ENCODE data around the gene MAP1LC3B.
"Not testable (repeated sequence)": the region's sequence is repeated elsewhere in the genome, so short reads cannot be mapped to it uniquely, and the experiment has no call there.

Gene MAP1LC3B

DNA sequence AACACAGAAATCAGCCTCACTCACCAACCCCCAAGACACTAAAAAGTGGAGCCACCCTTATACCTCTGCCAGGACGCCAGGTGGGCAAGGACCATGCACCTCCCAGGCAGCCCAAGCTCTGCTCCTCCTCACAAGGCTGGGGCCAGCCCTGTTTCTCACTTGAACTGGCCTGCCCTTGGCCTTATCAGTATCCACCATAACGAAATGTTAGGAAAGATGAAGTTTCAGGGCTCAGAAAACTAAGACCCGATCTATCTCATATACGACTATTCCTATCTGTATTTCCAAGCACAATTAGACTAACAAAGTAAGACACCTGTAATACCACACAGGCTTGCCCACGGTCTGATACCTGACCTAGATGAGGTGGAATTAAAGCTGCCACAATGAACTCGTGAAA is 15.5 kb upstream of the MAP1LC3B start:
- Histone ChIP-seq H2BK120ac (ENCODE audit: low read depth, low read length) (no peak overlapping the region), H3K27ac (ENCODE audit: low read length, poor library complexity, severe bottlenecking) (no peak overlapping the region)

DNA sequence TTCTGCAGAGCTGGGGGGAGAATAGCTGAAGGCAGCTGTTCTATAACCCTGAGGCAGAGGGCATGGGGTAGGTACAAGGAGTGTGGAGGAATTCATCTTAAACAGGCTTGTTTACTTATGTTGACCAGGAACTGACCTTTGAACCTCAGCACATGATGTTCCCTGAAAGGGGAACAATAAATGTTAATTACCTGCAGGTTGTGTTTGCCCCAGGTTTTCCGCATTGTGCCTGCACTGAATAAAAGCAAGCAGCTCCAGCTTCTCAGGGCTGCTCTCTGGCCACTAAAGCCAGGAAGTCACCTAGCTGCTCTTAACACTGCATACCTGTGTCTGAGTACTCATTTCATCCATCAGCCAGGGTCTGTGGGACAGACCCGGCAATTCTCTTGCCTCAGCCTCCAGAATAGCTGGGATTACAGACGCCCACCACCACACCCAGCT is 12.8 kb upstream of the MAP1LC3B start:
- H3K9ac ChIP-seq (ENCODE audit: low read length); H4K91ac ChIP-seq (ENCODE audit: low read length); H3K23ac ChIP-seq (ENCODE audit: low read length in 2 of 2); H3K4me3 ChIP-seq (ENCODE audit: insufficient read depth in 1 of 2, low read depth in 1 of 2, low read length in 2 of 2); H3K27ac ChIP-seq (ENCODE audit: low read length, poor library complexity, severe bottlenecking); H2BK15ac ChIP-seq (ENCODE audit: low read depth, poor library complexity, severe bottlenecking); H3K27me3 ChIP-seq (ENCODE audit: control insufficient read depth in 1 of 2, insufficient read depth in 1 of 2, low read length in 2 of 2); H2BK12ac ChIP-seq (ENCODE audit: low read length in 2 of 2); H3K14ac ChIP-seq (ENCODE audit: low read length in 2 of 2); H3K18ac ChIP-seq (ENCODE audit: low read depth in 1 of 2, low read length in 2 of 2); H2AFZ ChIP-seq (ENCODE audit: low read depth, low read length); H2AK5ac ChIP-seq (ENCODE audit: low read length, severe bottlenecking); H3K4me2 ChIP-seq (ENCODE audit: low read length, poor library complexity, severe bottlenecking); H2BK5ac ChIP-seq (ENCODE audit: low read depth, low read length, poor library complexity, severe bottlenecking); H4K8ac ChIP-seq (ENCODE audit: low read length); DNase-seq; H3K9me3 ChIP-seq (ENCODE audit: control insufficient read depth, low read length); H2BK120ac ChIP-seq (ENCODE audit: low read depth, low read length); H3K4ac ChIP-seq (ENCODE audit: low read depth in 1 of 2, low read length in 2 of 2): not testable (repeated sequence)
- WGBS, result 96% methylated on average over 3 of the region's 3 CpGs
- Histone ChIP-seq H3K79me1 (replicated peaks; ENCODE audit: low read length, poor library complexity, severe bottlenecking) (peaks cover 16% of the 10 kb centered on the region), H3K36me3 (ENCODE audit: control insufficient read depth in 1 of 2, insufficient read depth in 2 of 2, low read depth in 1 of 2, low read length in 2 of 2) (peaks cover 0 to 17% of the 10 kb centered on the region in 2 experiments), H3K4me1 (ENCODE audit: control insufficient read depth, insufficient read depth, low read depth, low read length) (peaks cover 22% of the 10 kb centered on the region)

More for the DNA sequence above, 15.5 kb upstream of the MAP1LC3B start:
- no peak overlapping the region for H3K4me3 ChIP-seq (ENCODE audit: insufficient read depth in 1 of 2, low read depth in 1 of 2, low read length in 2 of 2)
- H2AFZ ChIP-seq (ENCODE audit: low read depth, low read length), result no peak overlapping the region
- DNase-seq, result no peak
- no peaks in the 10 kb centered on the region for H3K9me3 ChIP-seq (ENCODE audit: control insufficient read depth, low read length)
- H2AK5ac ChIP-seq (ENCODE audit: low read length, severe bottlenecking), result peak overlapping the region; percentile 8
- no peak overlapping the region for H3K4me2 ChIP-seq (ENCODE audit: low read length, poor library complexity, severe bottlenecking)
- H2BK12ac ChIP-seq (ENCODE audit: low read length in 2 of 2), result no peak overlapping the region
- H2BK5ac ChIP-seq (ENCODE audit: low read depth, low read length, poor library complexity, severe bottlenecking), result no peak overlapping the region
- no peak overlapping the region for H2BK15ac ChIP-seq (ENCODE audit: low read depth, poor library complexity, severe bottlenecking)
- no peak overlapping the region for H4K91ac ChIP-seq (ENCODE audit: low read length)
- H3K4me1 ChIP-seq (ENCODE audit: control insufficient read depth, insufficient read depth, low read depth, low read length), result peaks cover 17% of the 10 kb centered on the region
- H3K4ac ChIP-seq (ENCODE audit: low read depth in 1 of 2, low read length in 2 of 2), result no peak overlapping the region
- peaks cover 26% of the 10 kb centered on the region for H3K79me1 ChIP-seq (replicated peaks; ENCODE audit: low read length, poor library complexity, severe bottlenecking)
- H3K14ac ChIP-seq (ENCODE audit: low read length in 2 of 2), result peak overlapping the region in 1 of 2 experiments; percentile 42
- no peak overlapping the region for H3K23ac ChIP-seq (ENCODE audit: low read length in 2 of 2)
- H3K36me3 ChIP-seq (ENCODE audit: control insufficient read depth in 1 of 2, insufficient read depth in 2 of 2, low read depth in 1 of 2, low read length in 2 of 2), result peaks cover 0 to 20% of the 10 kb centered on the region in 2 experiments
- H3K18ac ChIP-seq (ENCODE audit: low read depth in 1 of 2, low read length in 2 of 2), result peak overlapping the region in 1 of 2 experiments; percentile 75
- no peaks in the 10 kb centered on the region for H3K27me3 ChIP-seq (ENCODE audit: control insufficient read depth in 1 of 2, insufficient read depth in 1 of 2, low read length in 2 of 2)
- 98% methylated on average over 6 of the region's 6 CpGs for WGBS
- H4K8ac ChIP-seq (ENCODE audit: low read length), result no peak overlapping the region
- H3K9ac ChIP-seq (ENCODE audit: low read length), result no peak overlapping the region

DNA sequence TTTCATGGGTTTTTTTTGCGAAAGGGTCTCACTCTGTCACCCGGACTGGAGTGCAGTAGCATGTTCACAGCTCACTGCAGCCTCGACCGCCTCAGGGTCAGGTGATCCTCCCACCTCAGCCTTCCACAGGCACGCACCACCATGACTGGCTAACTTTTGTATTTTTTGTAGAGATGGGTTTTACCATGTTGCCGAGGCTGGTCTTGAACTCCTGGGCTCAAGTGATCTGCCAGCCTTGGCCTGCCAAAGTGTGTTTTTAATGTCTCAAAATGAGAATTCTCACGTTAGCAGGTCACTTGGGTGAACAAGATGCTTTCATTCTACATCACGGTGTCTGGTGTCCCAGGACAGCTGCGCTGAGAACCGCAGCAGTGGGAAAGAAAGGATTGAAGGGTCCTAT is 11.7 kb upstream of the MAP1LC3B start:
- Histone ChIP-seq H2BK5ac (ENCODE audit: low read depth, low read length, poor library complexity, severe bottlenecking) (no peak overlapping the region), H3K18ac (ENCODE audit: low read depth in 1 of 2, low read length in 2 of 2) (peak overlapping the region in 1 of 2 experiments; percentile 62), H3K36me3 (ENCODE audit: control insufficient read depth in 1 of 2, insufficient read depth in 2 of 2, low read depth in 1 of 2, low read length in 2 of 2) (peaks cover 0 to 15% of the 10 kb centered on the region in 2 experiments), H3K27me3 (ENCODE audit: control insufficient read depth in 1 of 2, insufficient read depth in 1 of 2, low read length in 2 of 2) (no peaks in the 10 kb centered on the region), H3K27ac (ENCODE audit: low read length, poor library complexity, severe bottlenecking) (no peak overlapping the region), H3K14ac (ENCODE audit: low read length in 2 of 2) (peak overlapping the region in 1 of 2 experiments; percentile 82), H3K9me3 (ENCODE audit: control insufficient read depth, low read length) (no peaks in the 10 kb centered on the region), H2AFZ (ENCODE audit: low read depth, low read length) (no peak overlapping the region), H3K4me1 (ENCODE audit: control insufficient read depth, insufficient read depth, low read depth, low read length) (peaks cover 27% of the 10 kb centered on the region), H3K79me1 (replicated peaks; ENCODE audit: low read length, poor library complexity, severe bottlenecking) (peaks cover 15% of the 10 kb centered on the region), H2BK12ac (ENCODE audit: low read length in 2 of 2) (no peak overlapping the region), H3K4me2 (ENCODE audit: low read length, poor library complexity, severe bottlenecking) (no peak overlapping the region), H3K9ac (ENCODE audit: low read length) (peak overlapping the region; percentile 90), H4K8ac (ENCODE audit: low read length) (no peak overlapping the region), H4K91ac (ENCODE audit: low read length) (no peak overlapping the region), H3K4ac (ENCODE audit: low read depth in 1 of 2, low read length in 2 of 2) (no peak overlapping the region), H3K23ac (ENCODE audit: low read length in 2 of 2) (peak overlapping the region in 1 of 2 experiments; percentile 67), H2BK15ac (ENCODE audit: low read depth, poor library complexity, severe bottlenecking) (no peak overlapping the region), H3K4me3 (ENCODE audit: insufficient read depth in 1 of 2, low read depth in 1 of 2, low read length in 2 of 2) (peak overlapping the region in 1 of 2 experiments; percentile 93), H2AK5ac (ENCODE audit: low read length, severe bottlenecking) (no peak overlapping the region), H2BK120ac (ENCODE audit: low read depth, low read length) (no peak overlapping the region)
- DNase-seq, result no peak
- WGBS, result 98% methylated on average over 5 of the region's 10 CpGs

DNA sequence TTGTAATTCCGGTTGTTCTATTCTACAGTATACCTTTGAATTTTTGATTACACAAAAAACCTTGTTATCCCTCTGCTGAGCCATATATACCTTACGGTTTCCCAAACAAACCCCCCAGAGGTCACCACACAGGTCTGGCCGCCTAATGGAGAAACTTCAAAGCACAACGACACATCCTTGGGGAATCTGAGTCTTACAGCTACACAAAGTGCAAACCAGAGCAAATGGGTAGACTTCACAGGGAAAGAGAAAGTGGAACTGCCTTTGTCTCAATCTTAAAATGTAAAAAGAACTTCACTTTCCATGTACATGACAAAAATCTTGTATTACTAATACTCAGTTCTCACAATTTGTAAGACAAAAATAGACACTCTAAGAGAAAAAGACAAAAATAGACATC is 11.3 kb upstream of the MAP1LC3B start:
- H3K27me3 ChIP-seq (ENCODE audit: control insufficient read depth in 1 of 2, insufficient read depth in 1 of 2, low read length in 2 of 2), result no peaks in the 10 kb centered on the region
- H3K14ac ChIP-seq (ENCODE audit: low read length in 2 of 2), result no peak overlapping the region
- no peak overlapping the region for H2AFZ ChIP-seq (ENCODE audit: low read depth, low read length)
- H3K79me1 ChIP-seq (replicated peaks; ENCODE audit: low read length, poor library complexity, severe bottlenecking), result peaks cover 15% of the 10 kb centered on the region
- no peak overlapping the region for H4K91ac ChIP-seq (ENCODE audit: low read length)
- no peak overlapping the region for H2BK5ac ChIP-seq (ENCODE audit: low read depth, low read length, poor library complexity, severe bottlenecking)
- H2BK120ac ChIP-seq (ENCODE audit: low read depth, low read length), result no peak overlapping the region
- H3K4me2 ChIP-seq (ENCODE audit: low read length, poor library complexity, severe bottlenecking), result no peak overlapping the region
- no peak overlapping the region for H2BK12ac ChIP-seq (ENCODE audit: low read length in 2 of 2)
- no peaks in the 10 kb centered on the region for H3K9me3 ChIP-seq (ENCODE audit: control insufficient read depth, low read length)
- H2AK5ac ChIP-seq (ENCODE audit: low read length, severe bottlenecking), result no peak overlapping the region
- peak overlapping the region; percentile 90 for H3K9ac ChIP-seq (ENCODE audit: low read length)
- H3K4ac ChIP-seq (ENCODE audit: low read depth in 1 of 2, low read length in 2 of 2), result no peak overlapping the region
- no peak overlapping the region for H3K23ac ChIP-seq (ENCODE audit: low read length in 2 of 2)
- 76% methylated on average over 4 of the region's 4 CpGs for WGBS
- H2BK15ac ChIP-seq (ENCODE audit: low read depth, poor library complexity, severe bottlenecking), result no peak overlapping the region
- DNase-seq, result peak; percentile 69
- no peak overlapping the region for H4K8ac ChIP-seq (ENCODE audit: low read length)
- peaks cover 23% of the 10 kb centered on the region for H3K4me1 ChIP-seq (ENCODE audit: control insufficient read depth, insufficient read depth, low read depth, low read length)
- H3K18ac ChIP-seq (ENCODE audit: low read depth in 1 of 2, low read length in 2 of 2), result no peak overlapping the region
- no peak overlapping the region for H3K27ac ChIP-seq (ENCODE audit: low read length, poor library complexity, severe bottlenecking)
- H3K36me3 ChIP-seq (ENCODE audit: control insufficient read depth in 1 of 2, insufficient read depth in 2 of 2, low read depth in 1 of 2, low read length in 2 of 2), result peaks cover 0 to 15% of the 10 kb centered on the region in 2 experiments
- peak overlapping the region in 1 of 2 experiments; percentile 93 for H3K4me3 ChIP-seq (ENCODE audit: insufficient read depth in 1 of 2, low read depth in 1 of 2, low read length in 2 of 2)
